HG03135 (cell line): ENCODE results near the gene SPEM2.
A peak's percentile ranks its signal among the peaks of the same experiment; 100 is the strongest.

Source experiments
- ATAC-seq: cut with Tn5 transposase; IDR thresholded peaks from one replicate; pipeline ENCODE4 v1.9.1; 2021; ENCODE audit warnings: mild to moderate bottlenecking, moderate library complexity; ENCODE audit not compliant: unreplicated experiment

The SPEM2 gene

GRCh38 chr17:7425316-7425715, at the start of gene SPEM2:
TSS of gene SPEM2 (plus strand) at chr17:7425616. CDS start at chr17:7425689, 73 bp downstream.
- ATAC-seq: no peak

GRCh38 chr17:7379134-7379533, 46.3 kb upstream of the SPEM2 start:
- no peak for ATAC-seq

- ATAC-seq: no peak
Observed at GRCh38 chr17:7380321-7380720, 45.1 kb upstream of the SPEM2 start.

- no peak for ATAC-seq
Observed at GRCh38 chr17:7380855-7381683, 44.3 kb upstream of the SPEM2 start, which contains the start of gene TNK1. TSS of gene TNK1 (plus strand) at chr17:7381089. CDS start at chr17:7382927, 1,838 bp downstream.

GRCh38 chr17:7382901-7383300, 42.5 kb upstream of the SPEM2 start:
- ATAC-seq: no peak

- no peak for ATAC-seq
Observed at GRCh38 chr17:7383371-7383741, 42.1 kb upstream of the SPEM2 start.

GRCh38 chr17:7383742-7384488, 41.5 kb upstream of the SPEM2 start:
- peak; percentile 68 for ATAC-seq

- no peak for ATAC-seq
Observed at GRCh38 chr17:7384489-7385081, 40.8 kb upstream of the SPEM2 start.

GRCh38 chr17:7388856-7389255, 36.6 kb upstream of the SPEM2 start:
- ATAC-seq: no peak

GRCh38 chr17:7389924-7390910, 35.2 kb upstream of the SPEM2 start:
- ATAC-seq: no peak

- ATAC-seq: no peak
Observed at GRCh38 chr17:7391307-7391706, 34.1 kb upstream of the SPEM2 start.

- ATAC-seq: no peak
Observed at GRCh38 chr17:7392696-7393612, 32.5 kb upstream of the SPEM2 start.

GRCh38 chr17:7393613-7394451, 31.6 kb upstream of the SPEM2 start:
- peak; percentile 39 for ATAC-seq

- peak; percentile 77 for ATAC-seq
Observed at GRCh38 chr17:7394452-7395191, 30.8 kb upstream of the SPEM2 start, which contains the start of gene PLSCR3. TSS of gene PLSCR3 (minus strand) at chr17:7394525. CDS start at chr17:7394110, 415 bp downstream.

- ATAC-seq: no peak
Observed at GRCh38 chr17:7396147-7396546, 29.3 kb upstream of the SPEM2 start.

GRCh38 chr17:7398612-7399011, 26.8 kb upstream of the SPEM2 start:
- ATAC-seq: no peak

- no peak for ATAC-seq
Observed at GRCh38 chr17:7403043-7403726, 22.2 kb upstream of the SPEM2 start.
